ENCODE measurements around the gene PFN1.

DNA sequence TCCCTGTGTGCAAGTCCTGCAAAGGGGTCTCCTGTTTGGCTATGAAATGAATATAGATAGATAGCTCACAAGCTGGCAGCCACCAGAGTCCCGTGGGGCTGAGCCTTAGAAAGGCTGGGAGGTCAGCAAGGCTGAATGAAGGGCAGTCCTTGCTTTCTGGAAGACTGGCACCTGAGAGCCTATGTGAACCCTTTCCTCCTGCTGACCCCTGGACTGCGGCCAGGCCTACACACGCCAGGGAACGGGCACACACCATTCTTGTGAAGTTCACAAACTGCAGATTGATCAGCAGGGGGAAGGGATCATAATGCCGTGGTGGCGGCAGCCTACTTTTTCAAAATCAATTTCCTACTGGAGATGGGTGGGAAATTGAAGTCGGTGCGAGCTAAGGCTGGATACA is 50.0 kb downstream of the PFN1 start:
- TF ChIP-seq, protein P1, sequence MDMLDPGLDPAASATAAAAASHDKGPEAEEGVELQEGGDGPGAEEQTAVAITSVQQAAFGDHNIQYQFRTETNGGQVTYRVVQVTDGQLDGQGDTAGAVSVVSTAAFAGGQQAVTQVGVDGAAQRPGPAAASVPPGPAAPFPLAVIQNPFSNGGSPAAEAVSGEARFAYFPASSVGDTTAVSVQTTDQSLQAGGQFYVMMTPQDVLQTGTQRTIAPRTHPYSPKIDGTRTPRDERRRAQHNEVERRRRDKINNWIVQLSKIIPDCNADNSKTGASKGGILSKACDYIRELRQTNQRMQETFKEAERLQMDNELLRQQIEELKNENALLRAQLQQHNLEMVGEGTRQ (CRISPR knock-in tag; IDR thresholded peaks at IDR 0.05) = no peak
- TF ChIP-seq ESRRA (IDR thresholded peaks at IDR 0.05; ENCODE audit: borderline replicate concordance, low read depth) = no peak
- TF ChIP-seq EP300 (IDR thresholded peaks at IDR 0.05; ENCODE audit: low read length) = no peak
- TF ChIP-seq SMARCC2 (IDR thresholded peaks at IDR 0.05; ENCODE audit: low read depth) = no peak
- TF ChIP-seq, protein P2, sequence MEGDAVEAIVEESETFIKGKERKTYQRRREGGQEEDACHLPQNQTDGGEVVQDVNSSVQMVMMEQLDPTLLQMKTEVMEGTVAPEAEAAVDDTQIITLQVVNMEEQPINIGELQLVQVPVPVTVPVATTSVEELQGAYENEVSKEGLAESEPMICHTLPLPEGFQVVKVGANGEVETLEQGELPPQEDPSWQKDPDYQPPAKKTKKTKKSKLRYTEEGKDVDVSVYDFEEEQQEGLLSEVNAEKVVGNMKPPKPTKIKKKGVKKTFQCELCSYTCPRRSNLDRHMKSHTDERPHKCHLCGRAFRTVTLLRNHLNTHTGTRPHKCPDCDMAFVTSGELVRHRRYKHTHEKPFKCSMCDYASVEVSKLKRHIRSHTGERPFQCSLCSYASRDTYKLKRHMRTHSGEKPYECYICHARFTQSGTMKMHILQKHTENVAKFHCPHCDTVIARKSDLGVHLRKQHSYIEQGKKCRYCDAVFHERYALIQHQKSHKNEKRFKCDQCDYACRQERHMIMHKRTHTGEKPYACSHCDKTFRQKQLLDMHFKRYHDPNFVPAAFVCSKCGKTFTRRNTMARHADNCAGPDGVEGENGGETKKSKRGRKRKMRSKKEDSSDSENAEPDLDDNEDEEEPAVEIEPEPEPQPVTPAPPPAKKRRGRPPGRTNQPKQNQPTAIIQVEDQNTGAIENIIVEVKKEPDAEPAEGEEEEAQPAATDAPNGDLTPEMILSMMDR (IDR thresholded peaks at IDR 0.05 in 2 of 3, conservative IDR thresholded peaks at IDR 0.05 in 1 of 3; ENCODE audit: insufficient read depth in 2 of 3, low read depth in 1 of 3, low read length in 3 of 3) = no peak
